Measurements from ENCODE around the gene FCN3.
A peak's percentile ranks its signal among the peaks of the same experiment; 100 is the strongest.
"Not testable (repeated sequence)": the region's sequence is repeated elsewhere in the genome, so short reads cannot be mapped to it uniquely, and the experiment has no call there.

The FCN3 gene

GRCh38 chr1:27374362-27375086 lies at the start of gene FCN3:
TSS of gene FCN3 (minus strand) at chr1:27374824. CDS start at chr1:27374818, 6 bp downstream.
- no peak for DNase-seq

- no peak for DNase-seq
These were observed 49.1 kb upstream of the FCN3 start for GRCh38 chr1:27423709-27424108.

DNA sequence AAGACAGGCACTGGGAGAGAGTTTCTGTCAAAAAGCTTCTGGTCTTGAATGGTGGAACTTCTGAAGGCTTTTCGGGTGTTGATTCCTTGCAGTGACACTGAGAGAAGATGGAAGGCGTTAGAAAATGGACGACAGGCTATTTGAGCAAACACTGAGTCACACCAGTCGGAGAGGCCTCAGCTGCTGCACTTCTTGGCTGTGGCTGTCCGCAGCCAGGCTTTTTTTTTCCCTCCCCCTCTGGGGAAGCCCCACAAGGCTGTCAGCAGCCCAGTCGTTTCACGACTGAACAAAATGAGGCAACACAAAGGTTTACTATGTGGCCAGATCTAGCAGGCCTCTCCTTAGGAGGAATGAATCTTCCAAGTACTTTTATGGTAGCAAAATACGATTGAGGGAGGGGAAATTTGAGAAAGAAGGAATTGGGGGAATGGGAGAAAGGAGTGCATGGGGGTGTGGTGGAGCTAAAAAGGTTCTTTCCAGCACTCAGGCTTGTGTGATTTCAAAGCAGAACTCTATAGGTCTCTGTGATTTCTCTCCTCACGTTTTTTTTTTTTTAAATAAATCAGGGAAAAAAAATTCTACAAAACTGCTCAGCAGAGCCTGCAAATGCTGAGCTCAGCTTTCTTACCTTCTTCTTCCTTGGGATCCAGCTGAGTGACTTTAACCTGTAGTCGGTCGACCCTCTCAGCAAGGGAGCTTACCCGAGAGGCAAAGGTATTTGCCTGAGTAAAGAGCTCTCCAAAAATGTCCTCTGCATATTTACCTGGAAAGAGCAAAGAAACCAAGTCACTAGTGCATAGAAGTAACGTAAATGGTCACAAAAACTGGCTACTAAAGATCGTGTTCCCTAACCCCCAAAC lies 43.9 kb upstream of the FCN3 start:
- peak; percentile 80 for DNase-seq

DNA sequence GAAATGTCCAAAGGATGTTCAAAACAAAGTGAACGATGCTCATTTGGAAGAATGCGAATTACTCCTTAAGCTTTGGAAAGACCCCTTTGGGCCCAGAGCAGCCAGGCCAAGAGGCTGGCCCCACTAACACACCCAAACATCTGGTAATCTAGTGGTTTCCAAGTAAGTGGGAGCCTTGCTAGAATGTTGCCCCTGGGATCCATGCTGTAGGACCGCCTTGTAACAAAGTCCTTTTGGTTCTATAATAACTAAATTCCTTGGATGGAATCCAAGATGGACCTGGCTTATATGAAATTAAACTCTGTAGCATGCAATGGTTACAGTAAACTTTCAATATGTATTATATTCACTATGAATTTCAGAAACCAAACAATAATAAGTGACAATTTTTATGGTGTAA lies 43.1 kb upstream of the FCN3 start:
- no peak for DNase-seq

DNA sequence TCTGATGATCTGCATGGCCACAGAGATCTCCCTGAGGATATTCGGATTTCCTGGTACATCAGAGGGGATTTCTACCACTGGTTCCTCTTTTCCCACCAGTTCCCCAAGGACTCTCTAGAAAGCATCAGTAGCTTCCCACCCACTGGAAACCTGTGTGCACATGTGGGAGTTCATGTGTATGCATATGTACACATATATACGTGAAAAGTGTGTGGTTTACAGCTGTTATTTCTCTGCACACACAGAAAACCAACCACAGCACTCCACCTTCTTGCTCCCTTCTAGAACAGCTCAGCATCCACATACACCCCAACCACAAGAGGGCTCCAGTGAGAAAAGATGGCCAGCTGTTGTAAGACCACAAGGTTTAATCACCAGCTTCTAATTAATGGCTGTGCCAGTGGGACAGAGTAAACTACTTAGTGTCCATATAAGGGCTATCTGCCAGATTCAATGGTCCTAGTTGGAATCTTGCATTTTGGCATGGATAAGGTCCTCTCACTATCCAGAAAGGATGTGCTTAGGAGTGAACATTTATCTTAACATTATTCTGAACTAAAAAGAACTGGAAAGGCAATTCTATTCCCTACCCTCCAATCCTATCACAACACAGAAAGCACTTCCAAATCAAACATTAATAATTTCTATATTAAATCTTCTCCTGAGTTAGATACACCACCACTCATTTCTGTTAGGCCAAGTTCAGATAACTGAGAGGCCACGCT lies 41.9 kb upstream of the FCN3 start:
- no peak for DNase-seq

GRCh38 chr1:27414091-27414490 lies 39.5 kb upstream of the FCN3 start:
- no peak for DNase-seq

GRCh38 chr1:27413004-27413403 lies 38.4 kb upstream of the FCN3 start:
- DNase-seq = no peak

- no peak for DNase-seq
These were observed 37.9 kb upstream of the FCN3 start for GRCh38 chr1:27412502-27412901.

DNA sequence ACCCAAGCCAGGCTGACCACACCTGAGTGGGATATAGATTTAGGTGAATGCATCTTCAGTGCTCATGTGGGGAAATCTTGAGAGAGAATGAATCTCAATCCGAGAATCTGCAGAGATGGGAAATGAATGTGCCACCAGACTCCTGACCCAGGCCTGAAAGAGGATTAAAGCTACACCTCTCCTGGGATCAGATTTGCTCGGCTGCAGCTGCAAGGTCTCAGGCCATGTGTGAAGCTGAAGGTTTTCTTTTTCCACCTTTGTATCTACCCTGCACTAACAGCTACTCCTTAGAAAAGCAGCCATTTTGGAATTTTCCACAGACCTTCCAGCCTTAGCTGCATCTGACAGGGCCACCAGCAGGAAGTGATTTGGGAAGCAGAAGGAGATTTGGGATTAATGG lies 36.1 kb upstream of the FCN3 start:
- DNase-seq = no peak

DNA sequence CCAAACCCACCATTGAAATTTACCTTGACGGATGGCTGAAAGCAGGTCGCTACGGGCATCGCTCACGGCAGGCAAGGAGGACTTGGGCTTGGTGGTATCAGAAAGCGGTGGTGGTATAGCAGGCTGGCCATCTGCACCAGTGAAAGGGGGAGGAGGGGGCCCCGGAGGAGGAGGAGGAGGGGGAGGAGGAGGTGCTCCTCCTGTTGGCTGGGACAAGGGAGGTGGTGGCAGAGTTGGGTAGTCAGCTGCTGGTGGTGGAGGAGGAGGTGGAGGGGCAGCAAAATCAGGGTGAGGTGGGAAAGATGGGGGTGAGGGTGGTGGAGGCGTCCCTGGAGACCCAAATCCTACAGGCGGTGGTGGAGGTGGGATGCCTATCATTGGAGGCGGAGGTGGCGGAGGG lies 35.0 kb upstream of the FCN3 start:
- no peak for DNase-seq

DNA sequence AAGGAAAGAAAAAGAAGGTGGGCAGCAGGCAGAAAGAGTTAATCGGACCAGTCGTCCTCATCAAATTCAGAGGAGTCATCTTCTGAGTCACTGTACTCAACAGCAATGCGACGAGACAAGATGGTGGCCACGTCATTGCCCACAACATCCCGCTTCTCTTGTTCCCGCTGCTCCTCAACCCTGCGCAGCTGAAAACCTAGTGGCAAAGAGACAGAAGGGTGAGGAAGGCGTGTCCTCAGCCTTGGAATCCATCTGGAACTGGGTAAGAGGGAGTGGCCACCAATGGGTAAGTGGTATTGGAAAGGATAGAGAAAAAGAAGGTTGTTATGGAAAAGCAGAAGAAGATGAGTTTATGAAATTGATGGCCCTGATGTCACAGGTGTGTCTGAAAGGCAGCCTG lies 33.5 kb upstream of the FCN3 start:
- no peak for DNase-seq

DNA sequence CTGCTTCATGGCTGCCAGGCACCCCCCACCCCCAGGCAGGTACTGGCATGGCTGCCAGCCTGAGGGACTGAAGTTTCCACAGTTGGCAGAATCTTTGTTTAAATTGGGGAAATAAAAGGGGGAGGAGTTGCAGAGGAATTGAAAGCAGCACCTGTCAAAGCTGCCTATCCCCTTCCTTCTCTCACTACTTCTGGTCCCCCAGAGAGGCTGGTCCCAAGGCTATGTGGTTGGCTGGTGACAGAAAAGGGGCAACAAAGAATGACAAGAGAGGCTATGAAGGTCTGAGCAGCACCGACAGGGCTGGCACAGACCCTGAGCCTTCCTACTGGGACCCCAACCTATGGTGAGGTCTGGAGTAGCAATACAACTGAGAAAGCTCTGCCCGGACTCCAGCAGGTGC lies 32.2 kb upstream of the FCN3 start:
- DNase-seq = not testable (repeated sequence)

DNA sequence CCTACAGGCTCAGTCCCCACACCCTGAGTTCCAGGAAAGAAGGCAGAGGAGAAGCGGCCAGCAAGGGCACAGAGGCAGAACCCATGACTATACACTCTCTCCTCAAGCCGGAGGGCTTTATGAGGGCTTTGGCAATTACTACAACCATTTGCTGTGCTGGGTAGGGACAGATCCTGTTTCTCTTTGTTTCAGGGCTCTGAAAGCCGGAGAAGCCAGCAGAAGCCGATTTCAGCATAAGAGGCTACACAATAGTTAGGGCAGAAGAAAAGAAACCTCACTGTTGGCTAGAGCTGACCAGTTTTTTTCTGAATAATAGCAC lies 31.7 kb upstream of the FCN3 start:
- DNase-seq = no peak

DNA sequence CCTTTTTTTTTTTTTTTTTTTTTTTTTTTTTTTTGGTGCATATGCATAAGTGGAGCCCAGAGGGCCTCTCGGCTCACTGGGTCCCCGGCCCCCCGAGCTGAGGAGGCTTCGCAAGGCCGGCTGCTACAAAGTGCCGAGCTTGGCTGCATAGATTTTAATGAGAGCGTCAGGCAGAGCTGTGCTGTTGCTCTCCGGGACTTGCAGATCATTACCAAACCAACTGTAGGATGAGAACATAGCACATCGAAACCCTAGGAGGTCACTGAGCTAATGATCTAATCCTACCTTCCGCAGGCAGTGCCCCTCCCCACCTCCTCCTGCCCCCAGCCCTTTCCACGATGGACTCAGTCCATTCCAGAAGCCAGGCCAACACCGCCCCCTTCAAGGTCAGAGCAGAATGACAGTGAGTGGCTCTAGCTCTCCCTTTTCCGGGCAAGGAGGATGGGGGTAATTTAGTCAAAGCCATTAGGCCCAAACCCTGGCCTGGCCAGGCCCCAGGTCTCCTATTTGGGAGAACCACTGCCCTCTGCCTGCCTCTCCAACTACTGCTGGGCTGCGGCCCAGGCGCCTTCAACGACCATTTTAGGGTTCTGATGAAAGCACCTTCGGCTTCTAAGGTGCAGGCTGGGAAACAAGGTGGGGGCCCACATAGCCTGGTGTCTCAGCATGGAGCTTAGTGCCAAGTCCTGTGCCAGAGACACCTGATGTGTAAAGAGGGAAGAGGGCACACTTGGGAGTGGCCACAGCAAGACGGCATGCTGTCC lies 31.2 kb upstream of the FCN3 start:
- DNase-seq = not testable (repeated sequence)

- peak; percentile 76 for DNase-seq
These were observed 30.4 kb upstream of the FCN3 start for GRCh38 chr1:27405074-27405473.

- no peak for DNase-seq
These were observed 29.3 kb upstream of the FCN3 start for GRCh38 chr1:27403931-27404330.

DNA sequence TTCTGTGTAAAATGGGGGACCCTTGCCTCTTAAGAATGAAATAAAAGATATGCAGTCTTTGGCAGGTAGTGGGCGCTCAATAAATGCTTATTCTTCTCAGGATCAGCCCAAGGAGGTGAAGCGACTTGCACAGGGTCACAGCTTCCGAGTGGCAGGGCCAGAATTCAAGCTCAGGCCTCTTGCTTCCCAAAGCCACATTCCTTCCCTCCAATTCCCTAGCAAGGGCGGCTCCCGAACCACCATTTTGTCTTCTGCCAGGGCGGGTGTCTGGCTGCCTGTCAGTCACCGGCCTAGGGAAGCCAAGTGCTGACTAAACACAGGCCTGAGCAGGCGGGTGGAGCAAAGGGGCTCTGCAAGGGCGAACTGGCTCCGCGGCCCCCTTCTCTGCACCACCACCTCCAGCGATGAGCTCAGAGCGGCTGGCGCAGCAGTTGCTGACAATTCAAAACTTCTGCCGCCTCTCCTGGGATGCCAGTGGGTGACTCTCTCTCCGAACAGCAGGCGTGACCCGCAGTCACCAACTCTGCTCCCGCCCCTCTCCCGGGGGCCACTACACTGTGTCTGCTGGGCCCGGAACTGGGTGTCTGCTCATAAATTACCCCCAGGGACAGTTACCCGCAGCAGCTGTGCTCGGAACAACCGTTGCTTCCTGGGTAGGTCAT lies 28.6 kb upstream of the FCN3 start:
- peak; percentile 92 for DNase-seq

DNA sequence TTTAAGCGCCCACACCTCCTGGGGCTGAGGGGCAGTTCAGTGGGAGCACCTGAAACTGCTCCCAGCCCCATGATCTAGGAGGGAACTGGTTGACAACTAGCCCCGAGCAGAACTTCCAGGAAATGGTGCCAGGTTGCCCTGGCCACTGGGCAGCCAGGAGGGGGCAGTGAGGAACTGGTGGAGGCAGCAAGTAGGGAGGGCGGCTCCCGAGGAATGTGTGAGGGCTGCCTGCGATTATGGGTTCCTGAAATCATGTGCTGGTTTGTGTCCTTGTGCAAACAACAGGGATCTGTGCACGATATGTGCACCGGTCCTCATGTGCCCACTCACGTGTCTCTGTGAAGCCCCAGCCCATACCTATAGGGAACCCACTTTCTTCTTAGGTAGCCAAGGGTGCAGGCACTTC lies 27.7 kb upstream of the FCN3 start:
- peak; percentile 74 for DNase-seq

- no peak for DNase-seq
These were observed 26.3 kb upstream of the FCN3 start for GRCh38 chr1:27400963-27401341.

- DNase-seq = no peak
These were observed 25.7 kb upstream of the FCN3 start for GRCh38 chr1:27400082-27400962.

DNA sequence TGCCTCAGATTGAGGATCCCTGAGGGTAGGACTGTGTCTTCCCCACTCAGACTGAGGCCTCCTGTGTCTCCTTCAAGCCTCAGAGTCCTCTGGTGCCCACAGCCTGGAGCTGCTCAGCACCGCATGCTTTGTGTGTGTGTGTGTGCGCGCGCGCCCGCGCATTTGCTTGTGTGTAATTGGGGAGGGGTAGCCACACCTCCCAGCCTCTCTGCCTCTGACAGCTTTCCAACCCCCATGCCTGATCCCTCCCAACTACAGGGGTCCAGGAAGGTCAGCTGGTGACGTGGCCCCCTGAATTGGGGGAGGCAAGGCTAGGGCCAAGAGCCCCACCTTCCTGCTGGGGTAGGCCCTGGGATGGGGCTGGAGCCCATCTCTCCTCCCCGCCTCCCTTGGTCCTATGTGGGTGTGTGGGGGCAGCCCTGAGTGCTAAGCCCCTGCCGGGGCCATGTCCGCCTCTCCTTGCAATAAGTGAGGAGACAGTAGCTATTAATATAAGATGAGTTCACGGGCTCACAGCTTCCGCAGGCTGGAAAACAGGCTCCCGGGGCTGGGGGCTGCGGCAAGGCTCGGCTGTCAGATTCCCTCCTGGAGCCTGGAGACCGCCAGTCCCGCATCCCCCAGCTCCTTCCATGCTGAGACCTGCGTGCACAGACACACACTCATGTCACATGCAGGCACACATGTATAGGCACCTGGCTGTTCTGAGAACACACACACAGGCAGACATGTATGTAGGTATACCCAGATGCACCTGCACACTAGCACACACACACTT lies 24.8 kb upstream of the FCN3 start:
- DNase-seq = no peak

Data from left hindlimb (tissue), 1 donor.